ENCODE results near the gene SLC24A1. TPM values are rescaled to one million over a fixed set of nuclear protein-coding genes. Genes with fewer than 3 reads are reported as not detected.

SLC24A1 gene
- total RNA-seq, 2 experiments from 2014 or later = 4.8 to 21.6 TPM

DNA sequence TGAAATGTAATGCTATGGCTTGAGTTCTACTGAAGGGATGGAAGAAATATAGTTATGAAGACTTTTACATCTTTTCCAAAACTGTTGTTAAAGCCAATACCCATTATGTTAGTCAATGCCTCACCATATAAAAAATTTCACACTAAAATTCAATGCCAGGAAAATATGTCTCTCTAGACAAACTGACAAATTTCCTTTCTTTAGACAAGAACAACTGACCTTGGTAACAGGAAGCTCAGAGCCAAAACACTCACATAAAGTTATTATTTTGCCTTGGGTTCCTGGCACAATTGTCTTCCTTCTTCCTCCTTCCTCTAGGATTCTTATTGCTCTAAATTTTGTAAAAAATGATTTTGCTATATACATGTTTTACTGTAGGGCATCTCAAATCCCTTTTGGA is 37.5 kb upstream of the SLC24A1 start:
- no peaks in the 10 kb centered on the region for H3K9me3 ChIP-seq (ENCODE audit: low read length)
- no peaks in the 10 kb centered on the region for H3K9me2 ChIP-seq (ENCODE audit: insufficient read depth, low read length)
- H3K4me2 ChIP-seq (ENCODE audit: low read length) = peak overlapping the region; percentile 53
- DNase-seq (ENCODE audit: low spot score) = no peak
- H3K79me2 ChIP-seq (ENCODE audit: insufficient read depth, low read depth, low read length) = no peaks in the 10 kb centered on the region
- POLR2A ChIA-PET = interaction anchor here (0.6 kb wide), 1 partner anchor 25 kb away, joined by 4 read pairs; no protein-coding TSS in a partner anchor
- TF ChIP-seq, protein P1, sequence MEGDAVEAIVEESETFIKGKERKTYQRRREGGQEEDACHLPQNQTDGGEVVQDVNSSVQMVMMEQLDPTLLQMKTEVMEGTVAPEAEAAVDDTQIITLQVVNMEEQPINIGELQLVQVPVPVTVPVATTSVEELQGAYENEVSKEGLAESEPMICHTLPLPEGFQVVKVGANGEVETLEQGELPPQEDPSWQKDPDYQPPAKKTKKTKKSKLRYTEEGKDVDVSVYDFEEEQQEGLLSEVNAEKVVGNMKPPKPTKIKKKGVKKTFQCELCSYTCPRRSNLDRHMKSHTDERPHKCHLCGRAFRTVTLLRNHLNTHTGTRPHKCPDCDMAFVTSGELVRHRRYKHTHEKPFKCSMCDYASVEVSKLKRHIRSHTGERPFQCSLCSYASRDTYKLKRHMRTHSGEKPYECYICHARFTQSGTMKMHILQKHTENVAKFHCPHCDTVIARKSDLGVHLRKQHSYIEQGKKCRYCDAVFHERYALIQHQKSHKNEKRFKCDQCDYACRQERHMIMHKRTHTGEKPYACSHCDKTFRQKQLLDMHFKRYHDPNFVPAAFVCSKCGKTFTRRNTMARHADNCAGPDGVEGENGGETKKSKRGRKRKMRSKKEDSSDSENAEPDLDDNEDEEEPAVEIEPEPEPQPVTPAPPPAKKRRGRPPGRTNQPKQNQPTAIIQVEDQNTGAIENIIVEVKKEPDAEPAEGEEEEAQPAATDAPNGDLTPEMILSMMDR (conservative IDR thresholded peaks at IDR 0.05; ENCODE audit: low read length) = no peak
- TF ChIP-seq EZH2phosphoT487 (IDR thresholded peaks at IDR 0.05; ENCODE audit: borderline replicate concordance, low read depth, low read length) = no peak
- H3K4me3 ChIP-seq (ENCODE audit: low read depth, low read length, poor library complexity, severe bottlenecking) = peak overlapping the region; percentile 19
- peak overlapping the region; percentile 5 for H3K27ac ChIP-seq (ENCODE audit: low read depth, low read length, poor library complexity, severe bottlenecking)
- CTCF ChIA-PET (ENCODE audit: unreplicated experiment) = no interaction called here
- H2AFZ ChIP-seq (ENCODE audit: low read length) = no peak overlapping the region
- BruUV-seq (replicated peaks) = no TSS peak
- peaks cover 91% of the 10 kb centered on the region for H3K36me3 ChIP-seq (ENCODE audit: insufficient read depth, low read length)
- intact Hi-C loops (cut with micrococcal nuclease; ENCODE audit: unreplicated experiment) = no loop called here
- H4K20me1 ChIP-seq (ENCODE audit: insufficient read depth, low read length) = no peaks in the 10 kb centered on the region
- H3K4me1 ChIP-seq (ENCODE audit: insufficient read depth, low read length, poor library complexity, severe bottlenecking) = peaks cover 19% of the 10 kb centered on the region

DNA sequence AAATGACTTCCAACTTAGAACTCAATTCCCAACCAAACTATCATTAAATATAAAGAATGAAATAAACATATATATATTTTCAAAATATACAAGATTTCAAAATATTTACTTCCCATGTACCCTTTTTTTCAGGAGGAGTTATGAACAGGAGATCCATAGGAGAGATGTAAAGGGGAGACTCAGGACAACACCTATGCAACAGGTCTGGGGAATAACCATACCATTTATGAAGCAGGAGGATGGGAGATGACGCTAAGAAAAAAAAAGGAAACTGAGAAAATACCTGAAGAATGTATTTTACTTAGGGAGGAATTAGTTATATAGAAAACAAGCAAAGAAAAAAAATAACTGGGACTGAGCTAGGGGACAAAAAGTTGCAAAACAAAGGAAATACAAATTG is 34.6 kb upstream of the SLC24A1 start:
- TF ChIP-seq EZH2phosphoT487 (IDR thresholded peaks at IDR 0.05; ENCODE audit: borderline replicate concordance, low read depth, low read length) = no peak
- TF ChIP-seq, protein P1 (conservative IDR thresholded peaks at IDR 0.05; ENCODE audit: low read length) = no peak
- POLR2A ChIA-PET = no interaction called here
- intact Hi-C loops (cut with micrococcal nuclease; ENCODE audit: unreplicated experiment) = no loop called here
- Histone ChIP-seq H3K79me2 (ENCODE audit: insufficient read depth, low read depth, low read length) (no peaks in the 10 kb centered on the region), H3K4me1 (ENCODE audit: insufficient read depth, low read length, poor library complexity, severe bottlenecking) (peaks cover 19% of the 10 kb centered on the region), H3K36me3 (ENCODE audit: insufficient read depth, low read length) (peaks cover 91% of the 10 kb centered on the region), H3K9me3 (ENCODE audit: low read length) (no peaks in the 10 kb centered on the region), H3K27ac (ENCODE audit: low read depth, low read length, poor library complexity, severe bottlenecking) (no peak overlapping the region), H4K20me1 (ENCODE audit: insufficient read depth, low read length) (no peaks in the 10 kb centered on the region), H2AFZ (ENCODE audit: low read length) (no peak overlapping the region), H3K4me3 (ENCODE audit: low read depth, low read length, poor library complexity, severe bottlenecking) (no peak overlapping the region), H3K9me2 (ENCODE audit: insufficient read depth, low read length) (no peaks in the 10 kb centered on the region), H3K4me2 (ENCODE audit: low read length) (no peak overlapping the region)
- BruUV-seq (replicated peaks) = no TSS peak
- no peak for DNase-seq (ENCODE audit: low spot score)
- CTCF ChIA-PET (ENCODE audit: unreplicated experiment) = no interaction called here

DNA sequence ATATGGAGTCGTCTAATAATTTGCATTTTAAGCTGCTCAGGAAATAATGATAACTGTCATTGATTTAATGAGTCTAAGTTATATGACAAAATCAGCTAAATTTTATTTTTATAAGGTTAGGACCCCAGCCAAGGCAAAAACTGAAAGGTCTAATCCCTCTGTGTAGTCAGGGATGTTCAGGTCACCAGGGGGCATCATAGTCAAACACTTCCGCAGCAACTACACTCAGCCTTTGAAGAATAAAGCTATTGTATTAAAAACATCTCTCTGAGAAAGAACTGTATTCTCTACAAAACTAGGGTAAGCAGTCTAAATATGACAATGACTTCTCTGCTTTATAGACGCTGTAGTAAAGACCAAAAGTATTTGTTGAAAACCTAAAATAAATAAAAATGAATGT is 25.8 kb upstream of the SLC24A1 start:
- H4K20me1 ChIP-seq (ENCODE audit: insufficient read depth, low read length) = no peaks in the 10 kb centered on the region
- H3K79me2 ChIP-seq (ENCODE audit: insufficient read depth, low read depth, low read length) = no peaks in the 10 kb centered on the region
- H3K4me1 ChIP-seq (ENCODE audit: insufficient read depth, low read length, poor library complexity, severe bottlenecking) = no peaks in the 10 kb centered on the region
- intact Hi-C loops (cut with micrococcal nuclease; ENCODE audit: unreplicated experiment) = no loop called here
- H3K36me3 ChIP-seq (ENCODE audit: insufficient read depth, low read length) = peaks cover 92% of the 10 kb centered on the region
- no peak overlapping the region for H3K4me2 ChIP-seq (ENCODE audit: low read length)
- TF ChIP-seq, protein P1 (conservative IDR thresholded peaks at IDR 0.05; ENCODE audit: low read length) = peak; percentile 89
- TF ChIP-seq EZH2phosphoT487 (IDR thresholded peaks at IDR 0.05; ENCODE audit: borderline replicate concordance, low read depth, low read length) = no peak
- no peak overlapping the region for H2AFZ ChIP-seq (ENCODE audit: low read length)
- H3K27ac ChIP-seq (ENCODE audit: low read depth, low read length, poor library complexity, severe bottlenecking) = no peak overlapping the region
- CTCF ChIA-PET (ENCODE audit: unreplicated experiment) = interaction anchor here (1.2 kb wide), 1 partner anchor 14 kb away, joined by 3 read pairs; no protein-coding TSS in a partner anchor
- H3K9me3 ChIP-seq (ENCODE audit: low read length) = no peaks in the 10 kb centered on the region
- no peaks in the 10 kb centered on the region for H3K9me2 ChIP-seq (ENCODE audit: insufficient read depth, low read length)
- POLR2A ChIA-PET = interaction anchor here (0.6 to 1.2 kb wide), 3 partner anchors 20 to 157 kb away, joined by 3 to 6 read pairs (median 5); no protein-coding TSS in a partner anchor
- no TSS peak for BruUV-seq (replicated peaks)
- no peak overlapping the region for H3K4me3 ChIP-seq (ENCODE audit: low read depth, low read length, poor library complexity, severe bottlenecking)
- peak; percentile 57 for DNase-seq (ENCODE audit: low spot score)
